BJ (cell line): ENCODE results near the gene KRTAP5-5. TPM values are rescaled to one million over a fixed set of nuclear protein-coding genes. Genes with fewer than 3 reads are reported as not detected.

Experiments used
- CTCF ChIA-PET: fragments of 350-600 bp; formaldehyde crosslinking; extraction: SDS; loops from one replicate; lab custom pipeline; 2021; ENCODE audit warnings: antibody characterized with exemption, inconsistent platforms; lab: Yijun Ruan, JAX
- POLR2A ChIA-PET: fragments of 300-600 bp; sonication (Branson Sonifier 250); formaldehyde crosslinking; extraction: SDS; loops from one replicate; lab custom pipeline; 2021; ENCODE audit warnings: antibody characterized with exemption; lab: Charles Lee
- DNase-seq: peaks from one replicate; pipeline ENCODE4 v3.0.0-alpha.2; 2011; ENCODE audit warnings: low read depth
- H3K27me3 ChIP-seq: 2 replicates; pipeline ENCODE4 v1.6.0; 2011; ENCODE audit warnings: low read length; ENCODE audit not compliant: control insufficient read depth, insufficient read depth
- H3K36me3 ChIP-seq: 2 replicates; pipeline ENCODE4 v1.5.1; 2011; ENCODE audit warnings: low read length; ENCODE audit not compliant: control insufficient read depth, insufficient read depth
- H3K4me3 ChIP-seq: 2 replicates; pipeline ENCODE4 v1.5.1; 2011; ENCODE audit warnings: low read depth, mild to moderate bottlenecking, control low read depth, low read length
- CTCF ChIP-seq: IDR thresholded peaks from 2 replicates; pipeline ENCODE4 v1.5.1; 2011; ENCODE audit warnings: low read depth, mild to moderate bottlenecking, control low read depth, inconsistent platforms, low read length, moderate library complexity; ENCODE audit not compliant: insufficient read depth
- polyA plus RNA-seq: library from polyadenylated mRNA; depleted of rRNA; stranded (reverse); fragments of >200 nt; gene quantifications from 2 replicates; pipeline ENCODE4 v1.2.3, GENCODE V29; 2011

The KRTAP5-5 gene
- polyA plus RNA-seq, 1 experiment, result not detected

- Histone ChIP-seq H3K4me3 (no peak overlapping the region), H3K27me3 (no peaks in the 10 kb centered on the region; the same call in none of the 2 replicates), H3K36me3 (no peaks in the 10 kb centered on the region)
- ChIA-PET CTCF (interaction anchor here (0.8 to 6.2 kb wide), 9 partner anchors 9 to 501 kb away, joined by 3 to 70 read pairs (median 5); partner anchors contain the start of genes KRTAP5-5 and SYT8), POLR2A (no interaction called here)
- TF ChIP-seq CTCF, result no peak
- DNase-seq, result no peak
Measured at GRCh38 chr11:1650034-1650917, 20.7 kb downstream of the KRTAP5-5 start.

DNA sequence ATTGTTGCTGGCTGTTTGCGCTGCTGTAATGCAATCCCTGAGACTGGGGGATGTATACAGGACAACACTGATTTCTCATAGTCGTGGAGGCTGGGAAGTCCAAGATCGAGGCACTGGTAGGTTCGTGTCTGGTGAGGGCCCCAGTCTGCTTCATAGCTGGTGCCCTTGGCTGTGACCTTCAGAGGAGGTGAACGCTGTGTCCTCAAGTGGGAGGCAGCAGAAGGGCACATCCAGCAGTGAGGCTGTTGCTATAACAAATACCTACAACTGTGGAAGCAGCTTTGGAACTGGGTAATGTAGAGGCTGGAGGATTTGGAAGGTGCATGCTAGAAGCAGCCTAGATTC lies 21.3 kb downstream of the KRTAP5-5 start:
- no peak for DNase-seq
- ChIA-PET POLR2A (no interaction called here), CTCF (interaction anchor here (0.6 to 6.2 kb wide), 9 partner anchors 10 to 501 kb away, joined by 3 to 70 read pairs (median 8); partner anchors contain the start of genes KRTAP5-5 and SYT8)
- no peak for TF ChIP-seq CTCF
- Histone ChIP-seq H3K4me3 (no peak overlapping the region), H3K27me3 (peaks cover 3% of the 10 kb centered on the region), H3K36me3 (no peaks in the 10 kb centered on the region)

- Histone ChIP-seq H3K36me3 (no peaks in the 10 kb centered on the region), H3K4me3 (no peak overlapping the region), H3K27me3 (peaks cover 6% of the 10 kb centered on the region)
- ChIA-PET POLR2A (no interaction called here), CTCF (interaction anchor here (0.6 to 6.2 kb wide), 9 partner anchors 10 to 500 kb away, joined by 3 to 70 read pairs (median 8); partner anchors contain the start of gene KRTAP5-5)
- DNase-seq, result no peak
- TF ChIP-seq CTCF, result no peak
Measured at GRCh38 chr11:1651411-1651980, 21.9 kb downstream of the KRTAP5-5 start.

DNA sequence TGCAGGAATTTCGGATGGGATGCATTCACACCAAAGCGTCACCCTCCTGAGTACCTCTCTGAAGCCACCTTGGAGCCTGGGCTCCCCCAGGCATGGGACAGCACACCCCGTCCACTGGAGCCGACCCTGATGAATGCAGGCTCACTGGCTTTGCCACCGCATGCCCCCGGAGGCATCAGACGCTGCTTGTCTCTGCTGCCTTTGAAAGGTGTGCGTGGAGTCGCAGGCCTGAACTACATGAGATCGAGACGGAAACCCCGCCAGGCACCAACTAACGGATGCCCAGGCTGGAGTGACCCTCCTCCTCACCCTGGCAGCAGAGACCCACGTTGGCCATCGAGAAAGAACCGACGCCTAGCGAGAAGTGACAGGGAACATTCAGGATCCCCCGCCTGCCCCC lies 22.5 kb downstream of the KRTAP5-5 start:
- Histone ChIP-seq H3K4me3 (no peak overlapping the region), H3K27me3 (peaks cover 6% of the 10 kb centered on the region), H3K36me3 (no peaks in the 10 kb centered on the region)
- TF ChIP-seq CTCF, result no peak
- DNase-seq, result no peak
- ChIA-PET CTCF (interaction anchor here (0.6 to 6.2 kb wide), 47 partner anchors 8 to 856 kb away, joined by 3 to 70 read pairs (median 5); partner anchors contain the start of genes KRTAP5-5 and SYT8), POLR2A (no interaction called here)

DNA sequence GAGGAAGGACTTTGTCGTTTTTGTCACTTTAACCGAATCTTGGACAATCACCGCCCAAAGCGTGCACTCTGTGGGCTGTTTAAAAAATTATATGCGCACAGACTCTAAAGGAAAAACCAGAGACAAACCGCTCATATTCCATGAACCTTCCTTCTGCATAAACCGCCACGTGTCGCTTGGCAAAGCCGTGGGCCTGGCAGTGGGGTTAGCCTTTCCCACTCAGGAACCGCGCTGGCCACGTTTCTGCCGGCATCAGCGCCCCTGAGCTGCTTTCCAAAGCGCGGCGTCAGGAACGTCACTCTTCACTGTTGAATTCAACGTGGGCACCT lies 22.8 kb downstream of the KRTAP5-5 start:
- ChIA-PET CTCF (interaction anchor here (0.6 to 6.2 kb wide), 48 partner anchors 8 to 856 kb away, joined by 3 to 70 read pairs (median 5); partner anchors contain the start of genes KRTAP5-5 and SYT8), POLR2A (no interaction called here)
- Histone ChIP-seq H3K27me3 (peaks cover 6% of the 10 kb centered on the region), H3K36me3 (no peaks in the 10 kb centered on the region), H3K4me3 (no peak overlapping the region)
- no peak for TF ChIP-seq CTCF
- no peak for DNase-seq
